Ascending aorta (tissue), 2 donors: ENCODE measurements around the gene CHCHD3. TPM values are rescaled to one million over a fixed set of nuclear protein-coding genes. Genes with fewer than 3 reads are reported as not detected.

Source experiments
- DNase-seq, 2 donors: peaks; one replicate each; pipeline ENCODE4 v3.0.0-alpha.2; 2019; ENCODE audit warnings: low spot score in 2 of 2
- H3K27ac ChIP-seq, 2 donors: fragments of 200-600 bp; sonication (generic); one replicate each; pipeline ENCODE4 v1.5.1; 2016 to 2017; ENCODE audit warnings: mild to moderate bottlenecking in 1 of 2
- H3K27me3 ChIP-seq: fragments of 200-600 bp; sonication (generic); one replicate; pipeline ENCODE4 v1.5.1; 2017
- H3K36me3 ChIP-seq, 2 donors: fragments of 200-600 bp; sonication (generic); one replicate each; pipeline ENCODE4 v1.5.1; 2016
- H3K4me1 ChIP-seq, 2 donors: fragments of 200-600 bp; sonication (generic); one replicate each; pipeline ENCODE4 v1.5.1; 2016 to 2017; ENCODE audit warnings: mild to moderate bottlenecking in 1 of 2
- H3K4me3 ChIP-seq, 2 donors: fragments of 200-600 bp; sonication (generic); one replicate each; pipeline ENCODE4 v1.5.1; 2016 to 2017; ENCODE audit warnings: mild to moderate bottlenecking in 1 of 2
- H3K9me3 ChIP-seq, 2 donors: fragments of 200-600 bp; sonication (generic); one replicate each; pipeline ENCODE4 v1.5.1; 2016
- intact Hi-C: fragments of 100-400 bp; cut with DNase I; formaldehyde crosslinking; loops from one replicate; pipeline ENCODE4 v1.15.1; 2023
- total RNA-seq: library from RNA; depleted of rRNA; stranded (reverse); fragments of >200 nt; gene quantifications from one replicate; pipeline ENCODE4 v1.1.0, GENCODE V29; 2016
- TF ChIP-seq, protein P1 (sequence below), 3 experiments: fragments of 200-600 bp in 2 of 3; fragments of 450-650 bp in 1 of 3; sonication (generic) in 2 of 3; IDR thresholded peaks; one replicate each; pipeline ENCODE4 v1.5.1; 2016 to 2019; ENCODE audit warnings: antibody characterized with exemption in 3 of 3, mild to moderate bottlenecking in 1 of 3, moderate library complexity in 1 of 3

CHCHD3 gene
- total RNA-seq, 1 donor from 2014 or later, result 26.2 TPM

DNA sequence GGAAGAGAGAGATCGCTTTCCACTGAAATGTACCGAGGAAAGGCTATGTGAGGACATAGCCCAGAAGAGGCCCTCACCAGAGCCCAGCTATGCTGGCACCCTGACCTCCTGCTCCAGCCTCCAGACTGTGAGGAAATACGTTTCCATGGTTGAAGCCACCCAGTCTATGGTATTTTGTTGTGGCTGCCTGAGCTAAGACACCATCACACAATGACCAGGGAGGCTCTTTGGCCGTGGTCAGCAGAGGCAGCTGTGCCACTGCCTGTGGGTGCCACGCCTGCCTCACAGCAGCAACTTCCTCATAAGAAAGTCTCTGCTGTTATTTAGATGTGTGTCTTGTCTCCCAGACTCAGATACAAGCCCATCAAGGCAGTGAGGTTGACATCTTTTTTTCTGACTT lies 322.9 kb downstream of the CHCHD3 start:
- Histone ChIP-seq H3K36me3 (no peaks in the 10 kb centered on the region), H3K9me3 (no peaks in the 10 kb centered on the region), H3K4me1 (no peaks in the 10 kb centered on the region), H3K27me3 (no peaks in the 10 kb centered on the region), H3K27ac (no peak overlapping the region), H3K4me3 (no peak overlapping the region)
- DNase-seq, result no peak
- intact Hi-C loops, result no loop called here
- TF ChIP-seq, protein P1, sequence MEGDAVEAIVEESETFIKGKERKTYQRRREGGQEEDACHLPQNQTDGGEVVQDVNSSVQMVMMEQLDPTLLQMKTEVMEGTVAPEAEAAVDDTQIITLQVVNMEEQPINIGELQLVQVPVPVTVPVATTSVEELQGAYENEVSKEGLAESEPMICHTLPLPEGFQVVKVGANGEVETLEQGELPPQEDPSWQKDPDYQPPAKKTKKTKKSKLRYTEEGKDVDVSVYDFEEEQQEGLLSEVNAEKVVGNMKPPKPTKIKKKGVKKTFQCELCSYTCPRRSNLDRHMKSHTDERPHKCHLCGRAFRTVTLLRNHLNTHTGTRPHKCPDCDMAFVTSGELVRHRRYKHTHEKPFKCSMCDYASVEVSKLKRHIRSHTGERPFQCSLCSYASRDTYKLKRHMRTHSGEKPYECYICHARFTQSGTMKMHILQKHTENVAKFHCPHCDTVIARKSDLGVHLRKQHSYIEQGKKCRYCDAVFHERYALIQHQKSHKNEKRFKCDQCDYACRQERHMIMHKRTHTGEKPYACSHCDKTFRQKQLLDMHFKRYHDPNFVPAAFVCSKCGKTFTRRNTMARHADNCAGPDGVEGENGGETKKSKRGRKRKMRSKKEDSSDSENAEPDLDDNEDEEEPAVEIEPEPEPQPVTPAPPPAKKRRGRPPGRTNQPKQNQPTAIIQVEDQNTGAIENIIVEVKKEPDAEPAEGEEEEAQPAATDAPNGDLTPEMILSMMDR (IDR thresholded peaks at IDR 0.05), result no peak

DNA sequence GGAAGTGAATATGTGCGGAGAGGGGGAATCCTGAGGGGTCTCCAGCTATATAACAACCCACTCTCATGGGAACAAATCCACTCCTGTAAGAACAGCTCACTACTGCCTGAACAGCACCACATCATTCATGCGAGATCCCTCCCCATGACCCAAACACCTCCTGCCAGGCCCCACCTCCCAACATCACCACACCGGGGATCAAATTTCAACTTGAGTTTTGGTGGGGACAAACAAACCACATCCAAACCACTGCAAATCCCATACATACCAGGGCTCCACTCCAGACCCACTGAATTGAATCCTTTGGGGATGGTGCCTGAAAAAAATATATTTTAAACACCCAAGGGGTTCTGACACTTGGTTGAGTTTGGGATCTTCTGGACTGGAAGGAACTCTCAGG lies 324.1 kb downstream of the CHCHD3 start:
- H3K4me3 ChIP-seq, result no peak overlapping the region
- H3K4me1 ChIP-seq, result no peaks in the 10 kb centered on the region
- no peaks in the 10 kb centered on the region for H3K27me3 ChIP-seq
- no peak overlapping the region for H3K27ac ChIP-seq
- TF ChIP-seq, protein P1 (IDR thresholded peaks at IDR 0.05), result no peak
- intact Hi-C loops, result no loop called here
- H3K9me3 ChIP-seq, result no peaks in the 10 kb centered on the region
- H3K36me3 ChIP-seq, result no peaks in the 10 kb centered on the region
- no peak for DNase-seq

DNA sequence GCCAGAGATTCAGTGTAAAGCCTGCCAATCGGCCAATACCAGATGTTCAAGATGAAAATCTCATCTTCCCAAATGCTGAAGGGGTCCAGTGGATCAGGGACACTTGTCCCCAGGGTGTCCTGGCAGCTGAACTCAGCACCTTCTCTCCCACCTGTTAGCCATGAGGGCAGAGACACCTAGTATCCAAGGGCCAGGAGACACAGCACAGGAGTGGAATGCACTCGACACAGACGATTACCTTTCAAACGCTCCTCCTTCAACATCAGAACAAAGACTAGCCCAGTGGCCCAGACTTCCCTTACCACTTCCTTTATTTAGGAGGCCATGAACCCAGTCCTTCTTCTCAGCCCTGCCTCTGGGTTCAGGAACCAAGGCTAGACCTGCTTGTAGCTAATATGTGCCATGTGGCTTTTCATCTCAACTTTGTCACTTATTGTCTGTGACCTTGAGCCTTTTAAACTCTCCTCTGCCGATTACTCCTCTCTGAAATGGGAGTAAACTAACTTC lies 325.4 kb downstream of the CHCHD3 start:
- DNase-seq, result no peak
- Histone ChIP-seq H3K4me1 (no peaks in the 10 kb centered on the region), H3K36me3 (no peaks in the 10 kb centered on the region), H3K4me3 (no peak overlapping the region), H3K27ac (no peak overlapping the region), H3K9me3 (no peaks in the 10 kb centered on the region), H3K27me3 (no peaks in the 10 kb centered on the region)
- TF ChIP-seq, protein P1 (IDR thresholded peaks at IDR 0.05), result no peak
- intact Hi-C loops, result no loop called here

DNA sequence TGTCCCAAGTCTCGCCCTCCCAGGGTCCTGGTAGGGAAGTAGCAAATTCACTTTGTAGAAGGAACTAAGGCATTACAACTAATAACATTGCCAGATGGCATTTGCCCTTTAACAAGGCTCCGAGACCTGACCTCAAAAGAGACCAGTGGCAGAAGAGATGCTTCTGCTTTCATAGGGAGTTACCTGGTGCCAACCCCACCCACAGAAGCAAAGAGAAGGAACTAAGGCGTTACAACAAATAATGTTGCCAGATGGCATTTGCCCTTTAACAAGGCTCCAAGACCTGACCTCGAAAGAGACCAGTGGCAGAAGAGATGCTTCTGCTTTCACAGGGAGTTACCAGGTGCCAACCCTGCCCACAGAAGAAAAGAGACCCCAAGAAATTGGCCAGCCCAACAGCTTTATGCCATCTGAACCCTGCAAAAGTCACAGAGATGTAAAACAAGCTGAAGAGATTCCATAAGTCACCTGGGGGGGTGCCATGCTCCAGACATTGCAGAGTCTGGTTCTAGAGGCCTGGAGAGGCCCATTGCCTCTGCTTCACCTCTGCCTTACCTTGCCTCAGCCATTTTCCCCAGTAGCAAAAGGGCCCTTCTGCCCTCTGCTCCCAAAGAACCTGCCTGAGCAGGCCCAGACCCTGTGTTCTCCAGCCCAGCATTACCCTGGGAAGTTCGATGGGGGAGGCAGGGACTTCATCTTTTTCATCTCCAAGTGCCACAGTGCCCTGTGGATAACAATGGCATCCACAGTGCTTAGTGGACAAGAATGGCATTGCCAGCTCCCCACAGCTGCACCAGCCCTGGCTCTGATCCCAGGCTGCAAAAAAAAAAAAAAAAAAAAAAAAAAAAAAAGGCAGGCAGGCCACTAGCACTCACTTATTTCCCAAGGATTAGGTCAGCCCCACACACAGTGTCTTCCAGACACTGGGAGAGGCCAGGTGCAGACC lies 326.1 kb downstream of the CHCHD3 start:
- Histone ChIP-seq H3K9me3 (no peaks in the 10 kb centered on the region), H3K4me3 (no peak overlapping the region), H3K4me1 (no peaks in the 10 kb centered on the region), H3K27ac (no peak overlapping the region), H3K36me3 (no peaks in the 10 kb centered on the region), H3K27me3 (no peaks in the 10 kb centered on the region)
- TF ChIP-seq, protein P1 (IDR thresholded peaks at IDR 0.05), result no peak
- intact Hi-C loops, result no loop called here
- no peak for DNase-seq

DNA sequence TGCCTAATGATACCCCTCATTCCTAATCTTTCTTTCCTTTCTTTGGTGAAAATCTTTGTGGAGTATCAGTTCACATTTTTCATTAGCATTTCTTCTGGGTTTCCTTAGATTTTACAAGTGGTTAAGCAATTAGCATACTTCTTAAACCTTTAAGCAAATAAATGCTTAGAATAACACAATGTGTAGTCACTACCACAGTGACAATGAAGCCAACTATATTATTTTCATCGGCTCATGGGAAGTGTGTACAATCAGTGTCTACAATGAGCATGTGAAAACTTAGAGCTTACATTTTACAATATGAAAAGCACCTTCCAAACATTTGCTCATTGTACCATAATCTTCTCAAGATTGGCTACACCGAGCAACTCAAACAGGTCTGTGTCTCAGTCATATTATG lies 329.5 kb downstream of the CHCHD3 start:
- no peak for DNase-seq
- no peaks in the 10 kb centered on the region for H3K4me1 ChIP-seq
- no peaks in the 10 kb centered on the region for H3K9me3 ChIP-seq
- no peak overlapping the region for H3K4me3 ChIP-seq
- no peak overlapping the region for H3K27ac ChIP-seq
- no peaks in the 10 kb centered on the region for H3K36me3 ChIP-seq
- H3K27me3 ChIP-seq, result no peaks in the 10 kb centered on the region
- intact Hi-C loops, result no loop called here
- TF ChIP-seq, protein P1 (IDR thresholded peaks at IDR 0.05), result no peak
